DMS 273 (cell line): Measurements from ENCODE around the gene KAZN.
"Not testable (repeated sequence)": the region's sequence is repeated elsewhere in the genome, so short reads cannot be mapped to it uniquely, and the experiment has no call there.

ENCODE experiments used
- DNase-seq: peaks from one replicate; lab custom pipeline; 2025; ENCODE audit not compliant: unreplicated experiment; lab: John Stamatoyannopoulos, UW

Gene KAZN

GRCh38 chr1:14598498-14599182 lies at the start of gene KAZN:
Gene KAZN, plus strand, starts transcription at chr1:14598685.
- peak; percentile 59 for DNase-seq

GRCh38 chr1:14549897-14550620 lies 48.4 kb upstream of the KAZN start:
- no peak for DNase-seq

- no peak for DNase-seq
Observed at GRCh38 chr1:14551386-14551785, 47.1 kb upstream of the KAZN start.

- DNase-seq: peak; percentile 31
Observed at GRCh38 chr1:14552246-14552965, 46.1 kb upstream of the KAZN start.

GRCh38 chr1:14553711-14554110 lies 44.8 kb upstream of the KAZN start:
- no peak for DNase-seq

GRCh38 chr1:14555091-14555490 lies 43.4 kb upstream of the KAZN start:
- DNase-seq: no peak

- no peak for DNase-seq
Observed at GRCh38 chr1:14561014-14561693, 37.3 kb upstream of the KAZN start.

GRCh38 chr1:14565090-14565489 lies 33.4 kb upstream of the KAZN start:
- no peak for DNase-seq

- DNase-seq: peak; percentile 16
Observed at GRCh38 chr1:14567056-14567455, 31.4 kb upstream of the KAZN start.

- no peak for DNase-seq
Observed at GRCh38 chr1:14567903-14568302, 30.6 kb upstream of the KAZN start.

- DNase-seq: no peak
Observed at GRCh38 chr1:14568716-14569355, 29.6 kb upstream of the KAZN start.

- no peak for DNase-seq
Observed at GRCh38 chr1:14570514-14570913, 28.0 kb upstream of the KAZN start.

- DNase-seq: peak; percentile 23
Observed at GRCh38 chr1:14571810-14572767, 26.4 kb upstream of the KAZN start.

GRCh38 chr1:14572861-14573260 lies 25.6 kb upstream of the KAZN start:
- DNase-seq: no peak

GRCh38 chr1:14576155-14576554 lies 22.3 kb upstream of the KAZN start:
- DNase-seq: no peak

GRCh38 chr1:14577261-14577660 lies 21.2 kb upstream of the KAZN start:
- DNase-seq: no peak

- DNase-seq: no peak
Observed at GRCh38 chr1:14578156-14578555, 20.3 kb upstream of the KAZN start.

GRCh38 chr1:14580295-14580694 lies 18.2 kb upstream of the KAZN start:
- DNase-seq: not testable (repeated sequence)

- no peak for DNase-seq
Observed at GRCh38 chr1:14580986-14581385, 17.5 kb upstream of the KAZN start.

GRCh38 chr1:14583788-14584187 lies 14.7 kb upstream of the KAZN start:
- DNase-seq: no peak
